K562 (cell line): Measurements from ENCODE around the gene C3orf52. TPM values are rescaled to one million over a fixed set of nuclear protein-coding genes. Genes with fewer than 3 reads are reported as not detected.

Source experiments
- ATAC-seq: fragments of 200-7000 bp; cut with Tn5 transposase; 3 replicates; pipeline ENCODE4 v1.9.1; 2020; ENCODE audit warnings: moderate library complexity
- BruUV-seq: library from RNA; stranded (reverse); fragments of 400-500 nt; replicated peaks from 2 replicates; lab custom pipeline; 2021; lab: Mats Ljungman, UMichigan
- CTCF ChIA-PET: fragments of 300-600 bp; formaldehyde crosslinking; extraction: SDS; loops from one replicate; lab custom pipeline; 2021; ENCODE audit warnings: low intra/inter-chr PET ratio; lab: Yijun Ruan, JAX
- POLR2A ChIA-PET: fragments of 300-600, 350-650 bp; sonication (Branson Sonifier 250); formaldehyde crosslinking; extraction: SDS; loops from one replicate; lab custom pipeline; 2021; ENCODE audit warnings: antibody characterized with exemption, inconsistent platforms; lab: Yijun Ruan, JAX
- DNase-seq, 4 experiments: peaks; one replicate each; pipeline versions ENCODE4 v3.0.0 to v3.0.0-alpha.2; 2011 to 2018; ENCODE audit warnings: low spot score in 3 of 4, mixed read lengths in 3 of 4; ENCODE audit errors: extremely low read depth in 1 of 4
- FAIRE-seq: peaks from 2 replicates; lab custom pipeline; 2011; peaks lifted over from hg19 to GRCh38; lab: Jason Lieb, UNC
- H2AFZ ChIP-seq: 2 replicates; pipeline ENCODE4 v1.6.0; 2011; ENCODE audit warnings: low read depth, low read length, control low read depth, inconsistent platforms
- H3K27ac ChIP-seq: fragments of 200-600 bp; 3 replicates; pipeline ENCODE4 v1.8.0; 2011; ENCODE audit warnings: low read depth, mild to moderate bottlenecking, control low read depth, inconsistent platforms, low read length, moderate library complexity, mixed read lengths; ENCODE audit errors: extremely low read depth
- H3K27me3 ChIP-seq, 2 experiments: fragments of 300-600 bp in 1 of 2; 2 replicates in 1 of 2; 3 replicates in 1 of 2; pipeline versions ENCODE4 v1.6.0 to v1.8.0; 2011; ENCODE audit warnings: inconsistent platforms in 2 of 2, low read length in 2 of 2, mild to moderate bottlenecking in 1 of 2, mixed read lengths in 1 of 2, moderate library complexity in 1 of 2; ENCODE audit not compliant: control insufficient read depth in 2 of 2, insufficient read depth in 2 of 2
- H3K36me3 ChIP-seq: fragments of 300-600 bp; 3 replicates; pipeline ENCODE4 v1.8.0; 2011; ENCODE audit warnings: mild to moderate bottlenecking, low read length, inconsistent platforms; ENCODE audit not compliant: control insufficient read depth, insufficient read depth
- H3K4me1 ChIP-seq, 2 experiments: fragments of 200-600 bp in 1 of 2; replicated peaks in 1 of 2; 2 replicates in 1 of 2; 3 replicates in 1 of 2; pipeline versions ENCODE4 v1.5.1 to v1.8.0; 2011; ENCODE audit warnings: inconsistent platforms in 2 of 2, low read length in 2 of 2, mild to moderate bottlenecking in 1 of 2, mixed read lengths in 1 of 2, moderate library complexity in 1 of 2; ENCODE audit not compliant: control insufficient read depth in 2 of 2, insufficient read depth in 2 of 2
- H3K4me2 ChIP-seq: 2 replicates; pipeline ENCODE4 v1.6.1; 2011; ENCODE audit warnings: low read length, control low read depth, inconsistent platforms, mixed read lengths; ENCODE audit not compliant: insufficient read depth
- H3K4me3 ChIP-seq: fragments of 200-600 bp; sonication (generic), shearing (Covaris generic); 2 replicates; pipeline ENCODE4 v1.5.1; 2016; ENCODE audit warnings: control low read depth, inconsistent platforms
- H3K79me2 ChIP-seq: fragments of 200-600 bp; 3 replicates; pipeline ENCODE4 v1.8.0; 2011; ENCODE audit warnings: low read length, inconsistent platforms; ENCODE audit not compliant: control insufficient read depth, insufficient read depth
- H3K9ac ChIP-seq, 2 experiments: 2 replicates each; pipeline versions ENCODE4 v1.6.0 to v1.6.1; 2011; ENCODE audit warnings: low read depth in 2 of 2, low read length in 2 of 2, control low read depth in 1 of 2, inconsistent platforms in 1 of 2, mild to moderate bottlenecking in 1 of 2, mixed read lengths in 1 of 2; ENCODE audit not compliant: insufficient read depth in 1 of 2
- H3K9me1 ChIP-seq: one replicate; pipeline ENCODE4 v1.6.0; 2011; ENCODE audit warnings: inconsistent platforms, mild to moderate bottlenecking, low read length, moderate library complexity; ENCODE audit not compliant: control insufficient read depth, insufficient read depth
- H3K9me3 ChIP-seq: replicated peaks from 2 replicates; pipeline ENCODE4 v1.5.1; 2011; ENCODE audit warnings: low read depth, low read length, inconsistent platforms; ENCODE audit not compliant: control insufficient read depth, insufficient read depth
- H4K20me1 ChIP-seq: replicated peaks from 2 replicates; pipeline ENCODE4 v1.6.1; 2011; ENCODE audit warnings: low read length, inconsistent platforms, mixed read lengths; ENCODE audit not compliant: control insufficient read depth, insufficient read depth
- ATF7 ChIP-seq: fragments of 450-650 bp; IDR thresholded peaks from 2 replicates; pipeline ENCODE4 v1.7.1; 2014; ENCODE audit warnings: mild to moderate bottlenecking, moderate library complexity
- CBX8 ChIP-seq: fragments of 200-600 bp; sonication (generic); IDR thresholded peaks from 2 replicates; pipeline ENCODE4 v1.6.1; 2012; ENCODE audit warnings: borderline replicate concordance, mixed run types, low read depth, mild to moderate bottlenecking, moderate library complexity, mixed read lengths, low read length, control low read depth, inconsistent platforms; ENCODE audit not compliant: poor library complexity, severe bottlenecking; ENCODE audit errors: extremely low read depth
- L3MBTL2 ChIP-seq: fragments of 450-650 bp; IDR thresholded peaks from 2 replicates; pipeline ENCODE4 v1.6.1; 2016; ENCODE audit warnings: mild to moderate bottlenecking, moderate library complexity
- MTF1 ChIP-seq: fragments of 250-450 bp; sonication (Bioruptor Pico); IDR thresholded peaks from 2 replicates; pipeline ENCODE4 v1.9.0; 2021; ENCODE audit warnings: moderate library complexity, mild to moderate bottlenecking, inconsistent platforms, borderline replicate concordance
- PYGO2 ChIP-seq: fragments of 450-650 bp; IDR thresholded peaks from 2 replicates; pipeline ENCODE4 v1.6.1; 2016; ENCODE audit warnings: mild to moderate bottlenecking, missing genetic modification characterization, moderate library complexity, missing compliant biosample characterization
- SIN3B ChIP-seq: fragments of 450-650 bp; IDR thresholded peaks from 2 replicates; pipeline ENCODE4 v1.6.1; 2017; ENCODE audit warnings: low read depth, mild to moderate bottlenecking, moderate library complexity
- SMAD3 ChIP-seq: fragments of 450-650 bp; formaldehyde crosslinking; conservative IDR thresholded peaks from 2 replicates; pipeline ENCODE4 v1.4.0; 2020; ENCODE audit warnings: mild to moderate bottlenecking
- TAF1 ChIP-seq: IDR thresholded peaks from 2 replicates; pipeline ENCODE4 v1.6.1; 2011; ENCODE audit warnings: mild to moderate bottlenecking, low read length, moderate library complexity; ENCODE audit not compliant: insufficient read depth, control insufficient read depth, severe bottlenecking; ENCODE audit errors: extremely low read depth
- TAL1 ChIP-seq: fragments of 450-650 bp; IDR thresholded peaks from 2 replicates; pipeline ENCODE4 v1.6.1; 2016; ENCODE audit warnings: mild to moderate bottlenecking
- TCF7L2 ChIP-seq: fragments of 150-350 bp; IDR thresholded peaks from 2 replicates; pipeline ENCODE4 v1.6.1; 2016; ENCODE audit warnings: low read depth, mild to moderate bottlenecking, low read length, moderate library complexity
- TRIM24 ChIP-seq, 2 experiments: fragments of 450-650 bp; IDR thresholded peaks; 2 replicates each; pipeline ENCODE4 v1.6.1; 2016
- ZKSCAN8 ChIP-seq: fragments of 200-800 bp; sonication (Bioruptor generic); IDR thresholded peaks from 2 replicates; pipeline ENCODE4 v1.6.1; 2016; ENCODE audit warnings: missing genetic modification characterization, missing compliant biosample characterization
- ZNF165 ChIP-seq: fragments of 250-450 bp; sonication (Bioruptor Pico); IDR thresholded peaks from 2 replicates; pipeline ENCODE4 v1.4.0; 2020; ENCODE audit warnings: borderline replicate concordance
- ZNF24 ChIP-seq: fragments of 450-650 bp; IDR thresholded peaks from 2 replicates; pipeline ENCODE4 v1.6.1; 2016
- ZNF695 ChIP-seq: fragments of 450-650 bp; formaldehyde crosslinking; IDR thresholded peaks from 2 replicates; pipeline ENCODE4 v1.4.0; 2020; ENCODE audit warnings: mild to moderate bottlenecking, moderate library complexity
- WGBS: fragments of 100-300 bp; shearing (Covaris generic); methylation state at CpG from one replicate; pipeline ENCODE4 v1.1.6; 2016; ENCODE audit warnings: low coverage, mixed read lengths; ENCODE audit not compliant: insufficient coverage; ENCODE audit errors: missing lambda C conversion rate; 5-methylcytosine and 5-hydroxymethylcytosine counted together
- in situ Hi-C: fragments of 300-500 bp; cut with MboI; formaldehyde crosslinking; loops from 4 replicates; pipeline ENCODE4 v1.15.0; 2018; ENCODE audit warnings: inconsistent platforms, mixed read lengths
- intact Hi-C: fragments of 100-400 bp; cut with micrococcal nuclease; formaldehyde crosslinking; loops from 2 replicates; pipeline ENCODE4 v1.14.2; 2022
- polyA plus RNA-seq, 8 experiments: library from polyadenylated mRNA; depleted of rRNA in 4 of 8; stranded (reverse) in 5 of 8; unstranded in 3 of 8; fragments of >200 nt; fragmentation: Nextera tagmentation in 2 of 8; fragmentation: Illumina TruSeq in 1 of 8; extraction: Ambion mirVana in 2 of 8; extraction: Trizol in 1 of 8; gene quantifications; 2 replicates each; pipeline versions ENCODE4 v1.2.1 to v1.2.3, GENCODE V29; 2011 to 2014; ENCODE audit warnings: inconsistent platforms in 1 of 8, missing spikeins in 1 of 8
- total RNA-seq, 7 experiments: library from RNA; depleted of rRNA in 6 of 7; stranded (reverse); fragments of >200 nt in 6 of 7; fragmentation: Illumina TruSeq in 2 of 7; extraction: Trizol in 2 of 7; gene quantifications; 2 replicates each; pipeline versions ENCODE4 v1.2.1 to v1.2.3, GENCODE V29; 2011 to 2021; ENCODE audit warnings: low replicate concordance in 1 of 7
- TF ChIP-seq, protein P1 (sequence below): fragments of 450-650 bp; IDR thresholded peaks from 2 replicates; pipeline ENCODE4 v1.6.1; 2017; ENCODE audit warnings: antibody characterized with exemption, mild to moderate bottlenecking
- TF ChIP-seq, protein P2 (sequence below): fragments of 250-450 bp; sonication (Bioruptor Pico); IDR thresholded peaks from 2 replicates; pipeline ENCODE4 v1.8.0; 2021; ENCODE audit warnings: moderate library complexity, mild to moderate bottlenecking, inconsistent platforms

C3orf52 gene
- total and polyA plus RNA-seq, 9 of the 15 experiments (the other 6 are each of a cell fraction or from before 2014, with no cell fraction given) = 2.8 to 6.1 (median 3.8) TPM

DNA sequence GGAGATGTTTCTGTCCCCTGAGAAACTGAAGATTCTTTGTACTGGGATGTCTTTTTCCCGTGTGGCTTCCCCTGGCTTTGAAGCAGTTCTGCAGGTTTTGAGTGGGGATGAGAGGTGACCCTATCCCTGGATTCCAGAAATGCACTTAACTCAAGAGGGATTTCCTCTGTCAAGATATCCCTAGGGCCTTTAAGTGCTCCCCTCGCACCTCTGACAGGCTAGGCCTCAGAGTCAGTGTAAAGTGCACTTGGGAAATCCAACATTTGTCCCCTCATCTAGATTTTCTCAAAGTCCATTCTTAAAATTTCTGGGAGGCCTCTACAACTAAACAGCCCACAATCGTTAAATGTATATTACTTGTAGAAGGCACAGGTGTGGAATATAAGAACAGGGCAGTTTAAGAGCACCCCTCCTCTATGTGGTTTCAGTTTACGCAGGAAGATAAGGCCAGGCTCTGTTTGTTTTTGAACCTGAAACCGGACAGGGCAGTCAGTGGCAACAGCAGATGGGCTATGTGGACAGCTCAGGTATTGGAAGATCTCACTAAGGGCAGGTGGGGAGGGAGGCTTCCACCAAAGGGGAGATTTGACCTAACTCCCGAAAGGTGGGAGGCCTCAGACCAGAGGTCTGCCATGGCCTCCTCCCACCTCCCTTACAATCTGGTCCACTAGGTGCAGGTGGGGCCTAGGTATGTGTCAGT, 4.8 kb downstream of the C3orf52 start:
- Histone ChIP-seq H3K9me1 (no peaks in the 10 kb centered on the region), H3K4me1 (peaks cover 5 to 9% of the 10 kb centered on the region in 2 experiments; a peak in 3 of 5 replicates), H3K79me2 (no peaks in the 10 kb centered on the region), H3K4me2 (no peak overlapping the region), H3K4me3 (no peak overlapping the region), H3K9ac (no peak overlapping the region), H3K27me3 (no peaks in the 10 kb centered on the region), H3K36me3 (no peaks in the 10 kb centered on the region), H3K27ac (no peak overlapping the region), H4K20me1 (no peaks in the 10 kb centered on the region), H2AFZ (no peak overlapping the region), H3K9me3 (no peaks in the 10 kb centered on the region)
- ATAC-seq = no peak
- no peak for FAIRE-seq
- DNase-seq = no peak
- no TSS peak for BruUV-seq
- in situ Hi-C loops (no loop called here), intact Hi-C loops (no loop called here)
- CTCF ChIA-PET = no interaction called here
- POLR2A ChIA-PET = no interaction called here
- 28% methylated on average over 6 of the region's 6 CpGs for WGBS
- TF ChIP-seq, protein P1, sequence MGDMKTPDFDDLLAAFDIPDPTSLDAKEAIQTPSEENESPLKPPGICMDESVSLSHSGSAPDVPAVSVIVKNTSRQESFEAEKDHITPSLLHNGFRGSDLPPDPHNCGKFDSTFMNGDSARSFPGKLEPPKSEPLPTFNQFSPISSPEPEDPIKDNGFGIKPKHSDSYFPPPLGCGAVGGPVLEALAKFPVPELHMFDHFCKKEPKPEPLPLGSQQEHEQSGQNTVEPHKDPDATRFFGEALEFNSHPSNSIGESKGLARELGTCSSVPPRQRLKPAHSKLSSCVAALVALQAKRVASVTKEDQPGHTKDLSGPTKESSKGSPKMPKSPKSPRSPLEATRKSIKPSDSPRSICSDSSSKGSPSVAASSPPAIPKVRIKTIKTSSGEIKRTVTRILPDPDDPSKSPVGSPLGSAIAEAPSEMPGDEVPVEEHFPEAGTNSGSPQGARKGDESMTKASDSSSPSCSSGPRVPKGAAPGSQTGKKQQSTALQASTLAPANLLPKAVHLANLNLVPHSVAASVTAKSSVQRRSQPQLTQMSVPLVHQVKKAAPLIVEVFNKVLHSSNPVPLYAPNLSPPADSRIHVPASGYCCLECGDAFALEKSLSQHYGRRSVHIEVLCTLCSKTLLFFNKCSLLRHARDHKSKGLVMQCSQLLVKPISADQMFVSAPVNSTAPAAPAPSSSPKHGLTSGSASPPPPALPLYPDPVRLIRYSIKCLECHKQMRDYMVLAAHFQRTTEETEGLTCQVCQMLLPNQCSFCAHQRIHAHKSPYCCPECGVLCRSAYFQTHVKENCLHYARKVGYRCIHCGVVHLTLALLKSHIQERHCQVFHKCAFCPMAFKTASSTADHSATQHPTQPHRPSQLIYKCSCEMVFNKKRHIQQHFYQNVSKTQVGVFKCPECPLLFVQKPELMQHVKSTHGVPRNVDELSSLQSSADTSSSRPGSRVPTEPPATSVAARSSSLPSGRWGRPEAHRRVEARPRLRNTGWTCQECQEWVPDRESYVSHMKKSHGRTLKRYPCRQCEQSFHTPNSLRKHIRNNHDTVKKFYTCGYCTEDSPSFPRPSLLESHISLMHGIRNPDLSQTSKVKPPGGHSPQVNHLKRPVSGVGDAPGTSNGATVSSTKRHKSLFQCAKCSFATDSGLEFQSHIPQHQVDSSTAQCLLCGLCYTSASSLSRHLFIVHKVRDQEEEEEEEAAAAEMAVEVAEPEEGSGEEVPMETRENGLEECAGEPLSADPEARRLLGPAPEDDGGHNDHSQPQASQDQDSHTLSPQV = no peak
- TF ChIP-seq ZNF695 (no peak), ZKSCAN8 (CRISPR knock-in tag) (no peak), CBX8 (no peak), MTF1 (CRISPR knock-in tag) (no peak), L3MBTL2 (no peak), ZNF24 (no peak), SIN3B (no peak), PYGO2 (tag) (no peak), SMAD3 (CRISPR knock-in tag) (no peak), TRIM24 (IDR thresholded peaks at IDR 0.05) (no peak), TAL1 (no peak), ATF7 (no peak), ZNF165 (CRISPR knock-in tag) (no peak), TCF7L2 (no peak), TAF1 (no peak)
- TF ChIP-seq, protein P2, sequence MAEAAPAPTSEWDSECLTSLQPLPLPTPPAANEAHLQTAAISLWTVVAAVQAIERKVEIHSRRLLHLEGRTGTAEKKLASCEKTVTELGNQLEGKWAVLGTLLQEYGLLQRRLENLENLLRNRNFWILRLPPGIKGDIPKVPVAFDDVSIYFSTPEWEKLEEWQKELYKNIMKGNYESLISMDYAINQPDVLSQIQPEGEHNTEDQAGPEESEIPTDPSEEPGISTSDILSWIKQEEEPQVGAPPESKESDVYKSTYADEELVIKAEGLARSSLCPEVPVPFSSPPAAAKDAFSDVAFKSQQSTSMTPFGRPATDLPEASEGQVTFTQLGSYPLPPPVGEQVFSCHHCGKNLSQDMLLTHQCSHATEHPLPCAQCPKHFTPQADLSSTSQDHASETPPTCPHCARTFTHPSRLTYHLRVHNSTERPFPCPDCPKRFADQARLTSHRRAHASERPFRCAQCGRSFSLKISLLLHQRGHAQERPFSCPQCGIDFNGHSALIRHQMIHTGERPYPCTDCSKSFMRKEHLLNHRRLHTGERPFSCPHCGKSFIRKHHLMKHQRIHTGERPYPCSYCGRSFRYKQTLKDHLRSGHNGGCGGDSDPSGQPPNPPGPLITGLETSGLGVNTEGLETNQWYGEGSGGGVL (CRISPR knock-in tag) = no peak
